Measurements from ENCODE around the gene ENTREP1. TPM values are rescaled to one million over a fixed set of nuclear protein-coding genes. Genes with fewer than 3 reads are reported as not detected.
A peak's percentile ranks its signal among the peaks of the same experiment; 100 is the strongest.

Gene ENTREP1
- total RNA-seq, 1 experiment from 2014 or later, result not detected

GRCh38 chr9:69364510-69365150 is 39.6 kb downstream of the ENTREP1 start:
- no peaks in the 10 kb centered on the region for H3K4me1 ChIP-seq (ENCODE audit: low read length)
- no peaks in the 10 kb centered on the region for H3K79me2 ChIP-seq (ENCODE audit: low read length)
- no peaks in the 10 kb centered on the region for H3K36me3 ChIP-seq (ENCODE audit: insufficient read depth, low read length)
- no peaks in the 10 kb centered on the region for H3K9me3 ChIP-seq (ENCODE audit: low read length)
- no peak overlapping the region for H3K4me3 ChIP-seq (ENCODE audit: low read length)
- no peak overlapping the region for H3K9ac ChIP-seq (ENCODE audit: low read length)
- no peak overlapping the region for H3K27ac ChIP-seq (ENCODE audit: low read length)
- H4K20me1 ChIP-seq (ENCODE audit: insufficient read depth, low read depth, low read length), result no peaks in the 10 kb centered on the region
- H2AFZ ChIP-seq (ENCODE audit: low read length), result no peak overlapping the region
- no peaks in the 10 kb centered on the region for H3K27me3 ChIP-seq (ENCODE audit: low read length)
- no peak overlapping the region for H3K4me2 ChIP-seq (ENCODE audit: low read depth, low read length, poor library complexity, severe bottlenecking)
- H3K9me2 ChIP-seq (replicated peaks; ENCODE audit: insufficient read depth, low read length), result no peaks in the 10 kb centered on the region
- DNase-seq, result peak; percentile 20

GRCh38 chr9:69370430-69370829 is 45.4 kb downstream of the ENTREP1 start:
- no peak overlapping the region for H2AFZ ChIP-seq (ENCODE audit: low read length)

GRCh38 chr9:69371001-69371400 is 46.0 kb downstream of the ENTREP1 start:
- Histone ChIP-seq H4K20me1 (ENCODE audit: insufficient read depth, low read depth, low read length) (no peaks in the 10 kb centered on the region), H3K4me2 (ENCODE audit: low read depth, low read length, poor library complexity, severe bottlenecking) (no peak overlapping the region), H3K79me2 (ENCODE audit: low read length) (no peaks in the 10 kb centered on the region), H2AFZ (ENCODE audit: low read length) (no peak overlapping the region), H3K9me2 (replicated peaks; ENCODE audit: insufficient read depth, low read length) (no peaks in the 10 kb centered on the region), H3K9ac (ENCODE audit: low read length) (no peak overlapping the region), H3K4me3 (ENCODE audit: low read length) (no peak overlapping the region), H3K27me3 (ENCODE audit: low read length) (no peaks in the 10 kb centered on the region), H3K36me3 (ENCODE audit: insufficient read depth, low read length) (no peaks in the 10 kb centered on the region), H3K4me1 (ENCODE audit: low read length) (no peaks in the 10 kb centered on the region), H3K27ac (ENCODE audit: low read length) (no peak overlapping the region), H3K9me3 (ENCODE audit: low read length) (no peaks in the 10 kb centered on the region)
- DNase-seq, result no peak

More at GRCh38 chr9:69370430-69370829, 45.4 kb downstream of the ENTREP1 start:
- no peaks in the 10 kb centered on the region for H4K20me1 ChIP-seq (ENCODE audit: insufficient read depth, low read depth, low read length)
- no peaks in the 10 kb centered on the region for H3K9me2 ChIP-seq (replicated peaks; ENCODE audit: insufficient read depth, low read length)
- H3K4me3 ChIP-seq (ENCODE audit: low read length), result no peak overlapping the region
- no peaks in the 10 kb centered on the region for H3K36me3 ChIP-seq (ENCODE audit: insufficient read depth, low read length)
- H3K4me2 ChIP-seq (ENCODE audit: low read depth, low read length, poor library complexity, severe bottlenecking), result no peak overlapping the region
- no peak overlapping the region for H3K27ac ChIP-seq (ENCODE audit: low read length)
- H3K27me3 ChIP-seq (ENCODE audit: low read length), result no peaks in the 10 kb centered on the region
- no peaks in the 10 kb centered on the region for H3K4me1 ChIP-seq (ENCODE audit: low read length)
- H3K79me2 ChIP-seq (ENCODE audit: low read length), result no peaks in the 10 kb centered on the region
- no peak for DNase-seq
- no peaks in the 10 kb centered on the region for H3K9me3 ChIP-seq (ENCODE audit: low read length)
- no peak overlapping the region for H3K9ac ChIP-seq (ENCODE audit: low read length)

GRCh38 chr9:69376651-69377050 is 51.6 kb downstream of the ENTREP1 start:
- no peak overlapping the region for H2AFZ ChIP-seq (ENCODE audit: low read length)

GRCh38 chr9:69377291-69377690 is 52.3 kb downstream of the ENTREP1 start:
- no peak for DNase-seq
- H3K36me3 ChIP-seq (ENCODE audit: insufficient read depth, low read length), result no peaks in the 10 kb centered on the region
- no peaks in the 10 kb centered on the region for H3K9me2 ChIP-seq (replicated peaks; ENCODE audit: insufficient read depth, low read length)
- H3K27me3 ChIP-seq (ENCODE audit: low read length), result no peaks in the 10 kb centered on the region
- no peak overlapping the region for H3K9ac ChIP-seq (ENCODE audit: low read length)
- H3K27ac ChIP-seq (ENCODE audit: low read length), result no peak overlapping the region
- H3K4me3 ChIP-seq (ENCODE audit: low read length), result no peak overlapping the region
- no peak overlapping the region for H2AFZ ChIP-seq (ENCODE audit: low read length)
- no peaks in the 10 kb centered on the region for H3K4me1 ChIP-seq (ENCODE audit: low read length)
- H4K20me1 ChIP-seq (ENCODE audit: insufficient read depth, low read depth, low read length), result no peaks in the 10 kb centered on the region
- no peaks in the 10 kb centered on the region for H3K79me2 ChIP-seq (ENCODE audit: low read length)
- no peak overlapping the region for H3K4me2 ChIP-seq (ENCODE audit: low read depth, low read length, poor library complexity, severe bottlenecking)
- H3K9me3 ChIP-seq (ENCODE audit: low read length), result no peaks in the 10 kb centered on the region

More at GRCh38 chr9:69376651-69377050, 51.6 kb downstream of the ENTREP1 start:
- H3K36me3 ChIP-seq (ENCODE audit: insufficient read depth, low read length), result no peaks in the 10 kb centered on the region
- DNase-seq, result no peak
- no peak overlapping the region for H3K27ac ChIP-seq (ENCODE audit: low read length)
- no peaks in the 10 kb centered on the region for H3K4me1 ChIP-seq (ENCODE audit: low read length)
- no peaks in the 10 kb centered on the region for H3K9me2 ChIP-seq (replicated peaks; ENCODE audit: insufficient read depth, low read length)
- H3K9ac ChIP-seq (ENCODE audit: low read length), result no peak overlapping the region
- H3K4me3 ChIP-seq (ENCODE audit: low read length), result no peak overlapping the region
- no peaks in the 10 kb centered on the region for H3K27me3 ChIP-seq (ENCODE audit: low read length)
- H4K20me1 ChIP-seq (ENCODE audit: insufficient read depth, low read depth, low read length), result no peaks in the 10 kb centered on the region
- no peak overlapping the region for H3K4me2 ChIP-seq (ENCODE audit: low read depth, low read length, poor library complexity, severe bottlenecking)
- no peaks in the 10 kb centered on the region for H3K9me3 ChIP-seq (ENCODE audit: low read length)
- no peaks in the 10 kb centered on the region for H3K79me2 ChIP-seq (ENCODE audit: low read length)

- Histone ChIP-seq H3K9ac (ENCODE audit: low read length) (no peak overlapping the region), H3K27me3 (ENCODE audit: low read length) (no peaks in the 10 kb centered on the region), H3K9me2 (replicated peaks; ENCODE audit: insufficient read depth, low read length) (no peaks in the 10 kb centered on the region), H3K4me1 (ENCODE audit: low read length) (no peaks in the 10 kb centered on the region), H3K36me3 (ENCODE audit: insufficient read depth, low read length) (no peaks in the 10 kb centered on the region), H3K4me2 (ENCODE audit: low read depth, low read length, poor library complexity, severe bottlenecking) (no peak overlapping the region), H3K79me2 (ENCODE audit: low read length) (no peaks in the 10 kb centered on the region), H3K27ac (ENCODE audit: low read length) (no peak overlapping the region), H3K9me3 (ENCODE audit: low read length) (no peaks in the 10 kb centered on the region), H3K4me3 (ENCODE audit: low read length) (no peak overlapping the region), H2AFZ (ENCODE audit: low read length) (no peak overlapping the region), H4K20me1 (ENCODE audit: insufficient read depth, low read depth, low read length) (no peaks in the 10 kb centered on the region)
- no peak for DNase-seq
Measured at GRCh38 chr9:69377981-69378380, 53.0 kb downstream of the ENTREP1 start.

- H3K9me2 ChIP-seq (replicated peaks; ENCODE audit: insufficient read depth, low read length), result no peaks in the 10 kb centered on the region
- H2AFZ ChIP-seq (ENCODE audit: low read length), result no peak overlapping the region
- no peak overlapping the region for H3K9ac ChIP-seq (ENCODE audit: low read length)
- no peaks in the 10 kb centered on the region for H3K27me3 ChIP-seq (ENCODE audit: low read length)
- DNase-seq, result no peak
- no peaks in the 10 kb centered on the region for H3K9me3 ChIP-seq (ENCODE audit: low read length)
- no peaks in the 10 kb centered on the region for H3K4me1 ChIP-seq (ENCODE audit: low read length)
- H3K4me3 ChIP-seq (ENCODE audit: low read length), result no peak overlapping the region
- H3K36me3 ChIP-seq (ENCODE audit: insufficient read depth, low read length), result no peaks in the 10 kb centered on the region
- H4K20me1 ChIP-seq (ENCODE audit: insufficient read depth, low read depth, low read length), result no peaks in the 10 kb centered on the region
- H3K79me2 ChIP-seq (ENCODE audit: low read length), result no peaks in the 10 kb centered on the region
- H3K27ac ChIP-seq (ENCODE audit: low read length), result no peak overlapping the region
- no peak overlapping the region for H3K4me2 ChIP-seq (ENCODE audit: low read depth, low read length, poor library complexity, severe bottlenecking)
Measured at GRCh38 chr9:69379270-69379982, 54.4 kb downstream of the ENTREP1 start.

- Histone ChIP-seq H3K9me3 (ENCODE audit: low read length) (no peaks in the 10 kb centered on the region), H3K9me2 (replicated peaks; ENCODE audit: insufficient read depth, low read length) (no peaks in the 10 kb centered on the region), H3K27me3 (ENCODE audit: low read length) (no peaks in the 10 kb centered on the region), H3K4me3 (ENCODE audit: low read length) (no peak overlapping the region), H3K27ac (ENCODE audit: low read length) (no peak overlapping the region), H3K4me2 (ENCODE audit: low read depth, low read length, poor library complexity, severe bottlenecking) (no peak overlapping the region), H4K20me1 (ENCODE audit: insufficient read depth, low read depth, low read length) (no peaks in the 10 kb centered on the region), H3K4me1 (ENCODE audit: low read length) (no peaks in the 10 kb centered on the region), H2AFZ (ENCODE audit: low read length) (no peak overlapping the region), H3K79me2 (ENCODE audit: low read length) (no peaks in the 10 kb centered on the region), H3K36me3 (ENCODE audit: insufficient read depth, low read length) (no peaks in the 10 kb centered on the region), H3K9ac (ENCODE audit: low read length) (no peak overlapping the region)
- no peak for DNase-seq
Measured at GRCh38 chr9:69380301-69380700, 55.3 kb downstream of the ENTREP1 start.

Data from Karpas-422 (cell line).